Measurements from ENCODE around the gene FAH.

FAH gene

GRCh38 chr15:80202016-80202315 is 49.2 kb downstream of the FAH start:
- DNase-seq = no peak

- no peak for DNase-seq
Observed at GRCh38 chr15:80202641-80203360, 50.0 kb downstream of the FAH start.

- no peak for DNase-seq
Observed at GRCh38 chr15:80203361-80203885, 50.6 kb downstream of the FAH start.

GRCh38 chr15:80204231-80204630 is 51.4 kb downstream of the FAH start:
- DNase-seq = no peak

GRCh38 chr15:80207887-80208286 is 55.1 kb downstream of the FAH start:
- no peak for DNase-seq

GRCh38 chr15:80208758-80209734 is 56.2 kb downstream of the FAH start:
- no peak for DNase-seq

- DNase-seq = no peak
Observed at GRCh38 chr15:80210611-80211573, 58.1 kb downstream of the FAH start.

GRCh38 chr15:80211976-80212375 is 59.2 kb downstream of the FAH start:
- DNase-seq = no peak

- no peak for DNase-seq
Observed at GRCh38 chr15:80214910-80215309, 62.1 kb downstream of the FAH start.

- DNase-seq = no peak
Observed at GRCh38 chr15:80216141-80216540, 63.3 kb downstream of the FAH start.

GRCh38 chr15:80216911-80217310 is 64.1 kb downstream of the FAH start:
- DNase-seq = no peak

- no peak for DNase-seq
Observed at GRCh38 chr15:80217327-80217900, 64.6 kb downstream of the FAH start.

- no peak for DNase-seq
Observed at GRCh38 chr15:80219955-80220354, 67.2 kb downstream of the FAH start.

- DNase-seq = no peak
Observed at GRCh38 chr15:80228959-80229610, 76.3 kb downstream of the FAH start.

- no peak for DNase-seq
Observed at GRCh38 chr15:80231371-80231770, 78.6 kb downstream of the FAH start.

GRCh38 chr15:80233581-80233980 is 80.8 kb downstream of the FAH start:
- no peak for DNase-seq

GRCh38 chr15:80234883-80235282 is 82.1 kb downstream of the FAH start:
- no peak for DNase-seq
